MCF 10A (cell line): ENCODE measurements around the gene RICTOR. TPM values are rescaled to one million over a fixed set of nuclear protein-coding genes. Genes with fewer than 3 reads are reported as not detected.

Experiments
- BruUV-seq: library from RNA; stranded (reverse); fragments of 400-500 nt; replicated peaks from 2 replicates; lab custom pipeline; 2021; lab: Mats Ljungman, UMichigan
- CTCF ChIA-PET: fragments of 300-600 bp; sonication (Branson Sonifier 250); formaldehyde crosslinking; extraction: SDS; loops from one replicate; lab custom pipeline; 2021; ENCODE audit warnings: antibody characterized with exemption, inconsistent platforms; lab: Yijun Ruan, JAX
- POLR2A ChIA-PET: fragments of 300-600, 350-650 bp; sonication (Branson Sonifier 250); formaldehyde crosslinking; extraction: SDS; loops from one replicate; lab custom pipeline; 2020; ENCODE audit warnings: antibody characterized with exemption, inconsistent platforms; lab: Yijun Ruan, JAX
- DNase-seq: peaks from one replicate; pipeline ENCODE4 v3.0.0-alpha.2; 2018; ENCODE audit not compliant: unreplicated experiment
- H3K27ac Mint-ChIP-seq: one replicate; pipeline ENCODE4 v1.8.0; 2022; ENCODE audit warnings: mild to moderate bottlenecking, low read depth, mixed read lengths; ENCODE audit not compliant: unreplicated experiment
- H3K27me3 Mint-ChIP-seq: one replicate; pipeline ENCODE4 v1.8.0; 2022; ENCODE audit warnings: mixed read lengths; ENCODE audit not compliant: insufficient read depth, unreplicated experiment
- H3K36me3 Mint-ChIP-seq: one replicate; pipeline ENCODE4 v1.8.0; 2022; ENCODE audit warnings: mild to moderate bottlenecking, moderate library complexity, mixed read lengths; ENCODE audit not compliant: insufficient read depth, unreplicated experiment
- H3K4me1 Mint-ChIP-seq: one replicate; pipeline ENCODE4 v1.8.0; 2022; ENCODE audit warnings: mixed read lengths; ENCODE audit not compliant: insufficient read depth, unreplicated experiment
- H3K4me3 Mint-ChIP-seq: one replicate; pipeline ENCODE4 v1.8.0; 2022; ENCODE audit warnings: mild to moderate bottlenecking, moderate library complexity, mixed read lengths; ENCODE audit not compliant: unreplicated experiment
- H3K9me3 Mint-ChIP-seq: one replicate; pipeline ENCODE4 v1.8.0; 2022; ENCODE audit warnings: mixed read lengths; ENCODE audit not compliant: unreplicated experiment
- CTCF ChIP-seq: fragments of 200-600 bp; IDR thresholded peaks from one replicate; pipeline ENCODE4 v1.8.0; 2022; ENCODE audit warnings: antibody characterized with exemption, mild to moderate bottlenecking; ENCODE audit not compliant: unreplicated experiment
- intact Hi-C: fragments of 100-400 bp; cut with micrococcal nuclease; formaldehyde crosslinking; loops from 2 replicates; pipeline ENCODE4 v1.14.1; 2022
- total RNA-seq: library from RNA; stranded (reverse); gene quantifications from 2 replicates; pipeline ENCODE4 v1.2.3, GENCODE V29; 2022

RICTOR gene
- total RNA-seq, 1 experiment from 2014 or later, result 25.7 TPM

- DNase-seq, result peak; percentile 69
- H3K9me3 Mint-ChIP-seq, result peaks cover 13% of the 10 kb centered on the region
- BruUV-seq, result no TSS peak
- ChIA-PET POLR2A (interaction anchor here (0.9 to 1.5 kb wide), 4 partner anchors 8 to 230 kb away, joined by 3 to 7 read pairs (median 4); no protein-coding TSS in a partner anchor), CTCF (interaction anchor here (2.5 kb wide), 1 partner anchor 12 kb away, joined by 18 read pairs; no protein-coding TSS in a partner anchor)
- H3K4me3 Mint-ChIP-seq, result no peak overlapping the region
- TF ChIP-seq CTCF, result no peak
- H3K27me3 Mint-ChIP-seq, result no peaks in the 10 kb centered on the region
- peaks cover 10% of the 10 kb centered on the region for H3K4me1 Mint-ChIP-seq
- intact Hi-C loops, result no loop called here
- H3K36me3 Mint-ChIP-seq, result no peaks in the 10 kb centered on the region
- peak overlapping the region; percentile 73 for H3K27ac Mint-ChIP-seq
Measured at GRCh38 chr5:39092581-39093351, 18.6 kb upstream of the RICTOR start.

GRCh38 chr5:39091940-39092580, 17.9 kb upstream of the RICTOR start:
- BruUV-seq, result no TSS peak
- POLR2A ChIA-PET, result interaction anchor here (0.9 kb wide), 1 partner anchor 9 kb away, joined by 4 read pairs; no protein-coding TSS in a partner anchor
- CTCF ChIA-PET, result interaction anchor here (2.5 kb wide), 1 partner anchor 11 kb away, joined by 18 read pairs; no protein-coding TSS in a partner anchor
- TF ChIP-seq CTCF, result no peak
- H3K27ac Mint-ChIP-seq, result peak overlapping the region; percentile 73
- no peaks in the 10 kb centered on the region for H3K27me3 Mint-ChIP-seq
- intact Hi-C loops, result no loop called here
- peaks cover 13% of the 10 kb centered on the region for H3K9me3 Mint-ChIP-seq
- peaks cover 10% of the 10 kb centered on the region for H3K4me1 Mint-ChIP-seq
- no peaks in the 10 kb centered on the region for H3K36me3 Mint-ChIP-seq
- H3K4me3 Mint-ChIP-seq, result no peak overlapping the region
- no peak for DNase-seq

GRCh38 chr5:39083968-39084367, 9.8 kb upstream of the RICTOR start:
- TF ChIP-seq CTCF, result no peak
- H3K27me3 Mint-ChIP-seq, result no peaks in the 10 kb centered on the region
- no peaks in the 10 kb centered on the region for H3K36me3 Mint-ChIP-seq
- H3K9me3 Mint-ChIP-seq, result no peaks in the 10 kb centered on the region
- no TSS peak for BruUV-seq
- ChIA-PET POLR2A (no interaction called here), CTCF (no interaction called here)
- peaks cover 6% of the 10 kb centered on the region for H3K4me1 Mint-ChIP-seq
- DNase-seq, result no peak
- no peak overlapping the region for H3K27ac Mint-ChIP-seq
- no peak overlapping the region for H3K4me3 Mint-ChIP-seq
- intact Hi-C loops, result no loop called here

GRCh38 chr5:39082995-39083394, 8.8 kb upstream of the RICTOR start:
- no peaks in the 10 kb centered on the region for H3K9me3 Mint-ChIP-seq
- DNase-seq, result no peak
- ChIA-PET CTCF (interaction anchor here (0.5 to 0.7 kb wide), 2 partner anchors 77 to 201 kb away, joined by 3 read pairs; no protein-coding TSS in a partner anchor), POLR2A (interaction anchor here (0.6 kb wide), 1 partner anchor 16 kb away, joined by 3 read pairs; no protein-coding TSS in a partner anchor)
- no TSS peak for BruUV-seq
- H3K27ac Mint-ChIP-seq, result no peak overlapping the region
- intact Hi-C loops, result no loop called here
- no peaks in the 10 kb centered on the region for H3K27me3 Mint-ChIP-seq
- H3K4me1 Mint-ChIP-seq, result peaks cover 6% of the 10 kb centered on the region
- no peaks in the 10 kb centered on the region for H3K36me3 Mint-ChIP-seq
- TF ChIP-seq CTCF, result no peak
- H3K4me3 Mint-ChIP-seq, result no peak overlapping the region
